Mesendoderm (in vitro differentiated cells): ENCODE data around the gene MACROD2.

ENCODE experiments used
- DNase-seq: peaks from one replicate; pipeline ENCODE4 v3.0.0; 2013
- H2AK5ac ChIP-seq: 2 replicates; pipeline ENCODE4 v1.6.1; 2013; ENCODE audit warnings: low read length, inconsistent platforms
- H2BK120ac ChIP-seq: 2 replicates; pipeline ENCODE4 v1.6.1; 2013; ENCODE audit warnings: low read depth, mild to moderate bottlenecking, low read length, moderate library complexity, mixed read lengths
- H2BK15ac ChIP-seq: replicated peaks from 2 replicates; pipeline ENCODE4 v1.6.1; 2013; ENCODE audit warnings: low read depth, mild to moderate bottlenecking, moderate library complexity
- H2BK5ac ChIP-seq: 2 replicates; pipeline ENCODE4 v1.6.1; 2013; ENCODE audit warnings: low read length, inconsistent platforms
- H3K18ac ChIP-seq: 2 replicates; pipeline ENCODE4 v1.6.1; 2013; ENCODE audit warnings: mild to moderate bottlenecking, low read length, mixed read lengths
- H3K23ac ChIP-seq: one replicate; pipeline ENCODE4 v1.6.1; 2013; ENCODE audit warnings: low read length
- H3K27ac ChIP-seq: 2 replicates; pipeline ENCODE4 v1.5.1; 2013; ENCODE audit warnings: low read depth, mild to moderate bottlenecking, inconsistent platforms, low read length, moderate library complexity
- H3K27me3 ChIP-seq: 2 replicates; pipeline ENCODE4 v1.6.1; 2013; ENCODE audit warnings: low read length, control low read depth, mild to moderate bottlenecking, inconsistent platforms; ENCODE audit not compliant: insufficient read depth, poor library complexity
- H3K36me3 ChIP-seq: 2 replicates; pipeline ENCODE4 v1.6.1; 2013; ENCODE audit warnings: low read length, inconsistent platforms; ENCODE audit not compliant: control insufficient read depth, insufficient read depth
- H3K4ac ChIP-seq: one replicate; pipeline ENCODE4 v1.6.1; 2013; ENCODE audit warnings: low read depth, mild to moderate bottlenecking, low read length, moderate library complexity
- H3K4me1 ChIP-seq: 2 replicates; pipeline ENCODE4 v1.6.1; 2013; ENCODE audit warnings: low read depth, low read length, inconsistent platforms; ENCODE audit not compliant: control insufficient read depth
- H3K4me2 ChIP-seq: 2 replicates; pipeline ENCODE4 v1.6.1; 2013; ENCODE audit warnings: low read length
- H3K4me3 ChIP-seq: 2 replicates; pipeline ENCODE4 v1.5.1; 2013; ENCODE audit warnings: mild to moderate bottlenecking, low read length
- H3K56ac ChIP-seq: one replicate; pipeline ENCODE4 v1.6.1; 2013; ENCODE audit warnings: low read length
- H3K79me1 ChIP-seq: 2 replicates; pipeline ENCODE4 v1.6.1; 2013; ENCODE audit warnings: low read length, inconsistent platforms
- H3K79me2 ChIP-seq: 2 replicates; pipeline ENCODE4 v1.6.1; 2013; ENCODE audit warnings: mild to moderate bottlenecking, low read length; ENCODE audit not compliant: control insufficient read depth, insufficient read depth
- H3K9ac ChIP-seq: 2 replicates; pipeline ENCODE4 v1.6.1; 2013; ENCODE audit warnings: low read length, inconsistent platforms
- H4K5ac ChIP-seq: one replicate; pipeline ENCODE4 v1.6.1; 2013; ENCODE audit warnings: low read length
- H4K8ac ChIP-seq: one replicate; pipeline ENCODE4 v1.6.1; 2013; ENCODE audit warnings: low read depth, mild to moderate bottlenecking, control low read depth, low read length, moderate library complexity
- WGBS: extraction: QIAGEN DNeasy Blood & Tissue Kit; methylation state at CpG from one replicate; pipeline ENCODE4 v1.1.7; 2013; ENCODE audit warnings: low lambda C conversion rate, missing lambda C conversion rate; ENCODE audit not compliant: insufficient coverage; ENCODE audit errors: extremely low coverage; 5-methylcytosine and 5-hydroxymethylcytosine counted together

Gene MACROD2

GRCh38 chr20:15756002-15756753, 1760.9 kb downstream of the MACROD2 start:
- H3K9ac ChIP-seq, result no peak overlapping the region
- no peak overlapping the region for H2BK120ac ChIP-seq
- H3K23ac ChIP-seq, result no peak overlapping the region
- no peak overlapping the region for H3K4me2 ChIP-seq
- no peak overlapping the region for H3K4ac ChIP-seq
- no peak overlapping the region for H4K8ac ChIP-seq
- H3K27me3 ChIP-seq, result no peaks in the 10 kb centered on the region
- no peaks in the 10 kb centered on the region for H3K79me2 ChIP-seq
- no peak overlapping the region for H3K4me3 ChIP-seq
- no peak overlapping the region for H3K27ac ChIP-seq
- no peak overlapping the region for H4K5ac ChIP-seq
- no peak for DNase-seq
- whole genome bisulfite sequencing, result no CpG with 5 or more reads among the region's 3 CpGs
- H2BK5ac ChIP-seq, result no peak overlapping the region
- no peak overlapping the region for H3K56ac ChIP-seq
- H2AK5ac ChIP-seq, result no peak overlapping the region
- no peaks in the 10 kb centered on the region for H3K4me1 ChIP-seq
- no peaks in the 10 kb centered on the region for H3K36me3 ChIP-seq
- H3K18ac ChIP-seq, result no peak overlapping the region
- no peak overlapping the region for H2BK15ac ChIP-seq
- H3K79me1 ChIP-seq, result no peaks in the 10 kb centered on the region

- no peak overlapping the region for H3K4me2 ChIP-seq
- no peak overlapping the region for H2BK120ac ChIP-seq
- no peak for DNase-seq
- no peak overlapping the region for H3K4me3 ChIP-seq
- no CpG with 5 or more reads among the region's 2 CpGs for WGBS
- no peaks in the 10 kb centered on the region for H3K36me3 ChIP-seq
- H4K5ac ChIP-seq, result no peak overlapping the region
- H3K4me1 ChIP-seq, result no peaks in the 10 kb centered on the region
- H3K79me2 ChIP-seq, result no peaks in the 10 kb centered on the region
- no peaks in the 10 kb centered on the region for H3K79me1 ChIP-seq
- H3K27ac ChIP-seq, result no peak overlapping the region
- no peak overlapping the region for H2BK15ac ChIP-seq
- H3K23ac ChIP-seq, result no peak overlapping the region
- H3K4ac ChIP-seq, result no peak overlapping the region
- H2AK5ac ChIP-seq, result no peak overlapping the region
- H3K18ac ChIP-seq, result no peak overlapping the region
- H3K56ac ChIP-seq, result no peak overlapping the region
- no peak overlapping the region for H3K9ac ChIP-seq
- no peak overlapping the region for H2BK5ac ChIP-seq
- no peak overlapping the region for H4K8ac ChIP-seq
- no peaks in the 10 kb centered on the region for H3K27me3 ChIP-seq
These were observed 1761.4 kb downstream of the MACROD2 start for GRCh38 chr20:15756754-15757115.

- Histone ChIP-seq H2BK5ac (no peak overlapping the region), H3K23ac (no peak overlapping the region), H3K56ac (no peak overlapping the region), H4K5ac (no peak overlapping the region), H2BK120ac (no peak overlapping the region), H3K27me3 (no peaks in the 10 kb centered on the region), H3K36me3 (no peaks in the 10 kb centered on the region), H3K79me1 (no peaks in the 10 kb centered on the region), H3K79me2 (no peaks in the 10 kb centered on the region), H2AK5ac (no peak overlapping the region), H2BK15ac (no peak overlapping the region), H3K27ac (no peak overlapping the region), H3K4me1 (no peaks in the 10 kb centered on the region), H4K8ac (no peak overlapping the region), H3K18ac (no peak overlapping the region), H3K9ac (no peak overlapping the region), H3K4me3 (no peak overlapping the region), H3K4me2 (no peak overlapping the region), H3K4ac (no peak overlapping the region)
- no peak for DNase-seq
- no CpG with 5 or more reads among the region's 6 CpGs for WGBS
These were observed 1764.3 kb downstream of the MACROD2 start for GRCh38 chr20:15759594-15759993.

GRCh38 chr20:15760001-15760621, 1764.8 kb downstream of the MACROD2 start:
- no peak overlapping the region for H3K27ac ChIP-seq
- H3K36me3 ChIP-seq, result no peaks in the 10 kb centered on the region
- no peak overlapping the region for H2BK120ac ChIP-seq
- H3K9ac ChIP-seq, result no peak overlapping the region
- H3K4ac ChIP-seq, result no peak overlapping the region
- H3K4me1 ChIP-seq, result no peaks in the 10 kb centered on the region
- H4K5ac ChIP-seq, result no peak overlapping the region
- H3K4me3 ChIP-seq, result no peak overlapping the region
- H4K8ac ChIP-seq, result no peak overlapping the region
- no CpG with 5 or more reads among the region's 11 CpGs for WGBS
- H3K27me3 ChIP-seq, result no peaks in the 10 kb centered on the region
- no peaks in the 10 kb centered on the region for H3K79me2 ChIP-seq
- no peak overlapping the region for H2AK5ac ChIP-seq
- no peak overlapping the region for H3K56ac ChIP-seq
- no peak overlapping the region for H3K18ac ChIP-seq
- no peak for DNase-seq
- no peak overlapping the region for H3K23ac ChIP-seq
- H2BK15ac ChIP-seq, result no peak overlapping the region
- H3K79me1 ChIP-seq, result no peaks in the 10 kb centered on the region
- no peak overlapping the region for H2BK5ac ChIP-seq
- no peak overlapping the region for H3K4me2 ChIP-seq

- H3K23ac ChIP-seq, result no peak overlapping the region
- no peaks in the 10 kb centered on the region for H3K79me2 ChIP-seq
- DNase-seq, result no peak
- H3K18ac ChIP-seq, result no peak overlapping the region
- no peak overlapping the region for H3K56ac ChIP-seq
- no peak overlapping the region for H3K9ac ChIP-seq
- H2AK5ac ChIP-seq, result no peak overlapping the region
- no peaks in the 10 kb centered on the region for H3K36me3 ChIP-seq
- H2BK5ac ChIP-seq, result no peak overlapping the region
- H2BK120ac ChIP-seq, result no peak overlapping the region
- H3K27ac ChIP-seq, result no peak overlapping the region
- H3K27me3 ChIP-seq, result no peaks in the 10 kb centered on the region
- no peak overlapping the region for H4K8ac ChIP-seq
- H3K4ac ChIP-seq, result no peak overlapping the region
- H4K5ac ChIP-seq, result no peak overlapping the region
- no peak overlapping the region for H2BK15ac ChIP-seq
- H3K79me1 ChIP-seq, result no peaks in the 10 kb centered on the region
- H3K4me2 ChIP-seq, result no peak overlapping the region
- H3K4me1 ChIP-seq, result no peaks in the 10 kb centered on the region
- H3K4me3 ChIP-seq, result no peak overlapping the region
These were observed 1768.0 kb downstream of the MACROD2 start for GRCh38 chr20:15763366-15763765.

- H2AK5ac ChIP-seq, result no peak overlapping the region
- no peak overlapping the region for H2BK15ac ChIP-seq
- H3K4me1 ChIP-seq, result no peaks in the 10 kb centered on the region
- no peak overlapping the region for H3K23ac ChIP-seq
- no peak overlapping the region for H2BK5ac ChIP-seq
- no peaks in the 10 kb centered on the region for H3K79me2 ChIP-seq
- H3K18ac ChIP-seq, result no peak overlapping the region
- no peak for DNase-seq
- no peak overlapping the region for H3K9ac ChIP-seq
- no peak overlapping the region for H3K4ac ChIP-seq
- H4K5ac ChIP-seq, result no peak overlapping the region
- no peaks in the 10 kb centered on the region for H3K27me3 ChIP-seq
- no peaks in the 10 kb centered on the region for H3K36me3 ChIP-seq
- no CpG with 5 or more reads among the region's 1 CpG for WGBS
- no peak overlapping the region for H3K27ac ChIP-seq
- H3K4me3 ChIP-seq, result no peak overlapping the region
- no peak overlapping the region for H4K8ac ChIP-seq
- no peaks in the 10 kb centered on the region for H3K79me1 ChIP-seq
- H3K4me2 ChIP-seq, result no peak overlapping the region
- no peak overlapping the region for H3K56ac ChIP-seq
- no peak overlapping the region for H2BK120ac ChIP-seq
These were observed 1772.3 kb downstream of the MACROD2 start for GRCh38 chr20:15767586-15767985.
